Astrocyte of the spinal cord (primary cell): ENCODE measurements around the gene MMAA.
"Not testable (repeated sequence)": the region's sequence is repeated elsewhere in the genome, so short reads cannot be mapped to it uniquely, and the experiment has no call there.

Experiments
- DNase-seq: peaks from one replicate; pipeline ENCODE4 v3.0.0; 2011; ENCODE audit warnings: low read depth, low spot score
- H3K4me3 ChIP-seq: 2 replicates; pipeline ENCODE4 v1.5.1; 2011; ENCODE audit warnings: low read depth, mild to moderate bottlenecking, low read length, moderate library complexity
- CTCF ChIP-seq: IDR thresholded peaks from 2 replicates; pipeline ENCODE4 v1.5.1; 2012; ENCODE audit warnings: low read depth, mild to moderate bottlenecking, low read length, inconsistent platforms
- in situ Hi-C: cut with HindIII; loops from 2 replicates; pipeline ENCODE4 v1.10.0; 2017; ENCODE audit warnings: low sequenced_read_pairs

The MMAA gene

GRCh38 chr4:145618932-145619638, at the start of gene MMAA:
Gene MMAA, plus strand, starts transcription at chr4:145619385. Its CDS starts 19,755 bp downstream, at chr4:145639140.
- H3K4me3 ChIP-seq, result peak within 1 kb of the TSS; percentile 92
- peak; percentile 92 for DNase-seq
- TF ChIP-seq CTCF, result peak; percentile 61
- in situ Hi-C loops, result no loop called here

GRCh38 chr4:145574546-145574945, 44.6 kb upstream of the MMAA start:
- DNase-seq, in situ Hi-C loops, H3K4me3 ChIP-seq: not testable (repeated sequence)

GRCh38 chr4:145580906-145581305, 38.3 kb upstream of the MMAA start:
- in situ Hi-C loops, result no loop called here
- no peak overlapping the region for H3K4me3 ChIP-seq
- no peak for TF ChIP-seq CTCF
- peak; percentile 43 for DNase-seq

GRCh38 chr4:145583191-145584055, 35.8 kb upstream of the MMAA start:
- no peak for TF ChIP-seq CTCF
- in situ Hi-C loops, result no loop called here
- DNase-seq, result no peak
- H3K4me3 ChIP-seq, result no peak overlapping the region

- no peak for DNase-seq
- TF ChIP-seq CTCF, result no peak
- H3K4me3 ChIP-seq, result no peak overlapping the region
- in situ Hi-C loops, result no loop called here
Observed at GRCh38 chr4:145587088-145587754, 32.0 kb upstream of the MMAA start.

GRCh38 chr4:145589381-145589780, 29.8 kb upstream of the MMAA start:
- DNase-seq, H3K4me3 ChIP-seq, in situ Hi-C loops: not testable (repeated sequence)

- in situ Hi-C loops, result no loop called here
- DNase-seq, result no peak
- no peak overlapping the region for H3K4me3 ChIP-seq
- TF ChIP-seq CTCF, result no peak
Observed at GRCh38 chr4:145589916-145590702, 29.1 kb upstream of the MMAA start.
